NK-92 (cell line): ENCODE data around the gene CDK9.
A peak's percentile ranks its signal among the peaks of the same experiment; 100 is the strongest.
"Not testable (repeated sequence)": the region's sequence is repeated elsewhere in the genome, so short reads cannot be mapped to it uniquely, and the experiment has no call there.

Experiments
- DNase-seq: peaks from one replicate; lab custom pipeline; 2025; ENCODE audit not compliant: unreplicated experiment; lab: John Stamatoyannopoulos, UW

Gene CDK9

GRCh38 chr9:127785933-127786772, at the start of gene CDK9:
TSS of gene CDK9 (plus strand) at chr9:127786034. CDS start at chr9:127786149, 115 bp downstream.
- peak; percentile 46 for DNase-seq

- no peak for DNase-seq
Measured at GRCh38 chr9:127738666-127739065, 47.2 kb upstream of the CDK9 start.

- DNase-seq = no peak
Measured at GRCh38 chr9:127739614-127740330, 46.1 kb upstream of the CDK9 start.

- DNase-seq = no peak
Measured at GRCh38 chr9:127741831-127742434, 43.9 kb upstream of the CDK9 start.

- DNase-seq = no peak
Measured at GRCh38 chr9:127742435-127743088, 43.3 kb upstream of the CDK9 start.

- DNase-seq = no peak
Measured at GRCh38 chr9:127744398-127745110, 41.3 kb upstream of the CDK9 start.

- DNase-seq = no peak
Measured at GRCh38 chr9:127746959-127747569, 38.8 kb upstream of the CDK9 start.

GRCh38 chr9:127749090-127749787, 36.6 kb upstream of the CDK9 start:
- no peak for DNase-seq

- DNase-seq = no peak
Measured at GRCh38 chr9:127751269-127752054, 34.4 kb upstream of the CDK9 start.

- DNase-seq = no peak
Measured at GRCh38 chr9:127753148-127753547, 32.7 kb upstream of the CDK9 start.

GRCh38 chr9:127753622-127754021, 32.2 kb upstream of the CDK9 start:
- DNase-seq = no peak

- no peak for DNase-seq
Measured at GRCh38 chr9:127754099-127755060, 31.5 kb upstream of the CDK9 start.

GRCh38 chr9:127755061-127756060, 30.5 kb upstream of the CDK9 start:
- DNase-seq = no peak

GRCh38 chr9:127756233-127756632, 29.6 kb upstream of the CDK9 start:
- no peak for DNase-seq

- not testable (repeated sequence) for DNase-seq
Measured at GRCh38 chr9:127756776-127757175, 29.1 kb upstream of the CDK9 start.

GRCh38 chr9:127758843-127759242, 27.0 kb upstream of the CDK9 start:
- no peak for DNase-seq

GRCh38 chr9:127761061-127761460, 24.8 kb upstream of the CDK9 start:
- DNase-seq = no peak
